Gastrocnemius medialis (tissue), 4 donors: ENCODE results near the gene KLHL35. TPM values are rescaled to one million over a fixed set of nuclear protein-coding genes. Genes with fewer than 3 reads are reported as not detected.

ENCODE experiments used
- ATAC-seq, 2 donors: fragments of 150-250 bp; one replicate each; pipeline ENCODE4 v1.9.1; 2016
- DNase-seq, 2 donors: peaks; one replicate each; pipeline ENCODE4 v3.0.0-alpha.2; 2019
- H3K27ac ChIP-seq, 4 donors: fragments of 200-600 bp; sonication (generic); 1 replicate in 1 of 4; 2 replicates in 3 of 4; pipeline ENCODE4 v1.5.1; 2016 to 2018; ENCODE audit warnings: mild to moderate bottlenecking in 2 of 4, moderate library complexity in 1 of 4
- H3K27me3 ChIP-seq, 3 donors: fragments of 200-600 bp; sonication (generic) in 2 of 3; 1 replicate in 1 of 3; 2 replicates in 2 of 3; pipeline versions ENCODE4 v1.5.1 to v1.6.0; 2016 to 2019; ENCODE audit warnings: mild to moderate bottlenecking in 1 of 3, moderate library complexity in 1 of 3
- H3K36me3 ChIP-seq, 2 donors: fragments of 200-600 bp; sonication (generic) in 1 of 2; one replicate each; pipeline ENCODE4 v1.5.1; 2017 to 2018
- H3K4me1 ChIP-seq, 2 donors: fragments of 200-600 bp; sonication (generic) in 1 of 2; one replicate each; pipeline ENCODE4 v1.5.1; 2016 to 2017; ENCODE audit warnings: mild to moderate bottlenecking in 2 of 2
- H3K4me3 ChIP-seq, 4 donors: fragments of 200-600 bp; sonication (generic) in 3 of 4; 1 replicate in 1 of 4; 2 replicates in 3 of 4; pipeline ENCODE4 v1.5.1; 2016 to 2019; ENCODE audit warnings: mild to moderate bottlenecking in 2 of 4
- H3K9me3 ChIP-seq, 3 donors: fragments of 200-600 bp; sonication (generic) in 2 of 3; 1 replicate in 1 of 3; 2 replicates in 2 of 3; pipeline ENCODE4 v1.5.1; 2016 to 2019
- CTCF ChIP-seq, 5 experiments: fragments of 450-650 bp in 3 of 5; fragments of 200-600 bp in 2 of 5; sonication (generic) in 2 of 5; IDR thresholded peaks in 4 of 5; conservative IDR thresholded peaks in 1 of 5; 1 replicate in 4 of 5; 2 replicates in 1 of 5; pipeline ENCODE4 v1.5.1; 2016 to 2019; ENCODE audit warnings: antibody characterized with exemption in 5 of 5, mild to moderate bottlenecking in 3 of 5, moderate library complexity in 3 of 5
- POLR2A ChIP-seq, 2 donors: fragments of 450-650 bp; IDR thresholded peaks; one replicate each; pipeline ENCODE4 v1.6.1; 2017; ENCODE audit warnings: antibody characterized with exemption in 2 of 2, mild to moderate bottlenecking in 2 of 2, moderate library complexity in 2 of 2
- in situ Hi-C, 4 donors: fragments of 200-750 bp; cut with MboI; loops; one replicate each; pipeline versions ENCODE4 v1.15.0 to v1.8.0; 2017; ENCODE audit warnings: low sequenced_read_pairs in 4 of 4
- intact Hi-C: fragments of 100-400 bp; cut with DNase I; formaldehyde crosslinking; loops from one replicate; pipeline ENCODE4 v1.15.1; 2023; ENCODE audit warnings: low total_unique reads
- total RNA-seq, 4 donors: library from RNA; depleted of rRNA; stranded (reverse); fragments of >200 nt; gene quantifications; one replicate each; pipeline versions ENCODE4 v1.1.0 to v1.2.3, GENCODE V29; 2016

The KLHL35 gene
- total RNA-seq, 4 donors from 2014 or later = 0.53 to 1.8 (median 1.0) TPM; not detected in 1

GRCh38 chr11:75480185-75481175 lies 47.5 kb upstream of the KLHL35 start:
- in situ Hi-C loops = no loop called here
- intact Hi-C loops = no loop called here
- H3K27me3 ChIP-seq = no peaks in the 10 kb centered on the region
- H3K4me1 ChIP-seq = peaks cover 34 to 41% of the 10 kb centered on the region in 2 donors
- no peak for TF ChIP-seq POLR2A (IDR thresholded peaks at IDR 0.05)
- TF ChIP-seq CTCF (IDR thresholded peaks at IDR 0.05 in 4 of 5, conservative IDR thresholded peaks at IDR 0.05 in 1 of 5) = no peak
- H3K27ac ChIP-seq = peak overlapping the region in 3 of 4 donors; percentile 27 to 94 (median 63)
- no peak for ATAC-seq
- DNase-seq = no peak
- H3K4me3 ChIP-seq = no peak overlapping the region
- no peaks in the 10 kb centered on the region for H3K9me3 ChIP-seq
- H3K36me3 ChIP-seq = no peaks in the 10 kb centered on the region

- in situ Hi-C loops (no loop called here), intact Hi-C loops (no loop called here)
- no peaks in the 10 kb centered on the region for H3K36me3 ChIP-seq
- DNase-seq (no peak), ATAC-seq (no peak)
- no peaks in the 10 kb centered on the region for H3K9me3 ChIP-seq
- peaks cover 36 to 49% of the 10 kb centered on the region in 2 donors for H3K4me1 ChIP-seq
- no peak for TF ChIP-seq CTCF (IDR thresholded peaks at IDR 0.05 in 4 of 5, conservative IDR thresholded peaks at IDR 0.05 in 1 of 5)
- H3K4me3 ChIP-seq = no peak overlapping the region
- H3K27ac ChIP-seq = peak overlapping the region in 2 of 4 donors; percentile 63 to 94
- no peaks in the 10 kb centered on the region for H3K27me3 ChIP-seq
Observed at GRCh38 chr11:75479597-75480145, 46.7 kb upstream of the KLHL35 start.

GRCh38 chr11:75478783-75479596 lies 46.0 kb upstream of the KLHL35 start:
- H3K4me1 ChIP-seq = peaks cover 36 to 49% of the 10 kb centered on the region in 2 donors
- no peaks in the 10 kb centered on the region for H3K36me3 ChIP-seq
- ATAC-seq (no peak), DNase-seq (no peak)
- no peaks in the 10 kb centered on the region for H3K9me3 ChIP-seq
- peak overlapping the region; percentile 35 to 94 (median 74) for H3K27ac ChIP-seq
- no peak for TF ChIP-seq CTCF (IDR thresholded peaks at IDR 0.05 in 4 of 5, conservative IDR thresholded peaks at IDR 0.05 in 1 of 5)
- no peak for TF ChIP-seq POLR2A (IDR thresholded peaks at IDR 0.05)
- no peak overlapping the region for H3K4me3 ChIP-seq
- in situ Hi-C loops = no loop called here
- H3K27me3 ChIP-seq = no peaks in the 10 kb centered on the region
- intact Hi-C loops = no loop called here

GRCh38 chr11:75477614-75477935 lies 44.6 kb upstream of the KLHL35 start:
- intact Hi-C loops (no loop called here), in situ Hi-C loops (no loop called here)
- Histone ChIP-seq H3K27me3 (no peaks in the 10 kb centered on the region), H3K4me3 (no peak overlapping the region), H3K9me3 (no peaks in the 10 kb centered on the region), H3K4me1 (peaks cover 36 to 49% of the 10 kb centered on the region in 2 donors), H3K27ac (peak overlapping the region; percentile 85 to 94 (median 90)), H3K36me3 (no peaks in the 10 kb centered on the region)
- DNase-seq = peak in 1 of 2 donors; percentile 31
- no peak for TF ChIP-seq CTCF (IDR thresholded peaks at IDR 0.05 in 4 of 5, conservative IDR thresholded peaks at IDR 0.05 in 1 of 5)
- peak in 1 of 2 donors; percentile 1 for ATAC-seq
